Stimulated activated CD4-positive, alpha-beta T cell treated with anti-CD3 and anti-CD28 coated beads, Interleukin-2, amount 100 ng/mL, for 24 hours (primary cell): ENCODE measurements around the gene ACAP3.
A peak's percentile ranks its signal among the peaks of the same experiment; 100 is the strongest.

Source experiments
- DNase-seq, 2 donors: peaks; one replicate each; pipeline ENCODE4 v3.0.0-alpha.2; 2020

The ACAP3 gene

GRCh38 chr1:1344655-1345361 is 37.1 kb upstream of the ACAP3 start:
- DNase-seq, result peak; percentile 62 to 65

DNA sequence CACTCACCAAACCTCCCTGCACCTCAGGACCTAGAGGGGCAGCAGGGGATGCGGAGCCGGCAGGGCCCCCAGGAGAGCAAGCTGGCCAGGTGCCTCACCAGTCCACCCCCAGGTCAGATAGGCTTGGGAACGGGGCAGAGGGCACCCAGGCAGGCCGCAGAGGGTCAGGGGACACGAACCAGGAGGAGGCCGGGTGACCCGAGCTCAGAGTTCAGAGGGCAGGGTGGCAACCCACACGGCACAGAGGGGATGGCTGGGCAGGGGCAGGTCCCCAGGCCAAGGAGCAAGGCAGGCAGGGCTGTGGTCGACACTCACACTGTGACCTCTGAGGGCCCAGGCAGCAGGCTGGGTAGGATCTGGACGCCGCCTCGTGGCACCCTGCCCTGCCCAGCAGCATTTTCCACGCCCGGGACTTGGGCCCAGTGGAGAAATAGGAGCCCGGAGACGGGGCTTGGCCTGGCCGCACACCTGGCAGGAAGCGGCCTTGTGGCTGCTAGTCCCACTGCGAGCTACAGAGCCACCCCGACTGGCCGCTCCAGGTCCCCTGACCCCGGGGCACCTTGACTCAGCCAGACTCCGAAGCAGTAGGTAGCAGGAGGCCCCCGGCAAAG is 36.2 kb upstream of the ACAP3 start:
- no peak for DNase-seq

DNA sequence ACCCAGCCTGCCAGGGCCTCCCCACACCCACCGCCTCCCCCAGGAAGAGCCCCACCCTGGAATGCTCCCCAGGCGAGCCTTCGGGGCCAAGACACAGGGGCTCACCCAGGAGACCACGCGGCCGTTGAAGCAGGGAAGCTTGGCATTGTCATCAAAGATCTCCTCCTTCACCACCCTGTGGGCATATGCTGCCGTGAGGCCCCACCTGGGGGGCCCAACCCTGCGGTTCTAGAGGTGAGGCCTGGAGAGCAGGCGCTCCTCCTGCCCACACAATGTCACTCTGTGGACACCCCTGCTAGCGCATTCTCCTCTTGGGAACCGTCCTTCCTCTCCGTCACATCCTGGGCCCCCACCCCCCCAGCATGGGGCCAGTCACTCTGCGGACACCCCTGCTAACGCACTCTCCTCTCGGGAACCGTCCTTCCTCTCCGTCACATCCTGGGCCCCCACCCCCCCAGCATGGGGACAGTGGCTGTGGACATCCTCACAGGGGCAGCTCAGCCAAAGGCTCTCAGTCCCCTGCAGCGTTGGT is 34.9 kb upstream of the ACAP3 start:
- DNase-seq, result no peak

- DNase-seq, result no peak
Measured at GRCh38 chr1:1342061-1342562, 34.4 kb upstream of the ACAP3 start.

GRCh38 chr1:1341549-1342021 is 33.9 kb upstream of the ACAP3 start:
- no peak for DNase-seq

- DNase-seq, result no peak
Measured at GRCh38 chr1:1340791-1341548, 33.2 kb upstream of the ACAP3 start.

DNA sequence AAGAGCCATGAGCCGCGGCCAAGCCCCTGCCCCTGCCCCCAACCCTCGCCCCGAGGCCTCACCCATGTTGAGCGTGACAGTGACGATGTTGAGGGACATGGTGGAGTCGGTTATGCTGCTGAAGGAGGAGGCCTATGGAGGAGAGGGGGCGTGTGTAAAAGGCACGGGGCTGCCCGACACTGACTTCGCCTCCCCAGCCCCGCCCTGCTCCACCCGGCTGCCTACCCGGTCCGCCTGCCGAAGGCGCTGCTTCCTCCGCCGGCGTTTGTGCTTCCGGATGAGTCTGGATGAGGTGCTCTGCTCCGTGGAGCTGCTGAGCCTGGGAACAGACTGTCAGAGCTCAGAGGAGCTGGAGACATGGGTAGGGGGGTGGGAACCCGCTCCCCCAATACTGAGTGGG is 32.5 kb upstream of the ACAP3 start:
- DNase-seq, result no peak

DNA sequence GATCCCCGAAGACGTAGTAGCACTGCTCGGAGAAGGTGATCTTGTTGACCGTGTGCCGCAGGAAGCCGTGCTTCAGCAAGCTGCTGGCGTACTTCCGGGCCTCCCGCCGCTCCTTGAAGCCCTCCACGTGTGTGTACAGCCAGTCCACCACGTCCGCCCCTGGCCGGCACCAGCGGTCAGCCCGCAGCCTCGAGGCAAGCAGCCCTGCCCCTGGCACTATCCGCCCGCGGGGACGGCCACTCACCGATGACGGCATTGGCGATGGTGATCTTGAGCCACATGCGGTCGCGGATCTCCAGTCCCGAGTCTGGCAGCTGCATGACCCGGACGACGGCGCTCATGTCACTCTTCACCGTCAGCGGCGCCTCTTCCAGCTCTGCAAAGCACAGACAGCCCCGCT is 30.5 kb upstream of the ACAP3 start:
- DNase-seq, result no peak

- peak; percentile 50 to 58 for DNase-seq
Measured at GRCh38 chr1:1337793-1338147, 30.0 kb upstream of the ACAP3 start.

GRCh38 chr1:1336931-1337792 is 29.4 kb upstream of the ACAP3 start:
- no peak for DNase-seq

- DNase-seq, result no peak
Measured at GRCh38 chr1:1336446-1336845, 28.7 kb upstream of the ACAP3 start.

- no peak for DNase-seq
Measured at GRCh38 chr1:1335792-1336248, 28.1 kb upstream of the ACAP3 start.

DNA sequence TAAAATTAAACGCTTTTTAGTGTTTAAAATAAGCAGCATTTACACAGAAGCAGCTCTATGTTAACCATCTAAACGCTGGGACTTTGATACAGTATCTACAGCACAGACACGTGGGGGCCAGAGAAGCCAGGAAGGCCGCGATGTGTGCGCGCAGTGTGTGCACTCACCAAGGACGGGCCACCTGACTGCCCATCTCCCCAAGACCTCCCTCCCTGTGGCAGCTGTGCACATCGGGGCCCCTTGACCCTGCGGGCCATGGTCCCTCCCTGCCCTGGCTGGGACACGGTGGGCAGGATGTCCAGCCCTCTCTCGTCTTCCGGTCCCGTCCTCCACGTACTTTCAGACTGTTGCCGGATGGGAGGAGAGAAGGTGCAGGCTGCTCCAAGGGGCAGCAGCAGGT is 27.6 kb upstream of the ACAP3 start:
- DNase-seq, result no peak

- DNase-seq, result no peak
Measured at GRCh38 chr1:1334835-1335234, 27.1 kb upstream of the ACAP3 start.

GRCh38 chr1:1333551-1334241 is 26.0 kb upstream of the ACAP3 start:
- no peak for DNase-seq

- no peak for DNase-seq
Measured at GRCh38 chr1:1332774-1333480, 25.2 kb upstream of the ACAP3 start.

- no peak for DNase-seq
Measured at GRCh38 chr1:1332031-1332755, 24.5 kb upstream of the ACAP3 start.

- no peak for DNase-seq
Measured at GRCh38 chr1:1331068-1331965, 23.6 kb upstream of the ACAP3 start, which contains the start of gene TAS1R3. Gene TAS1R3 (plus strand): TSS chr1:1331280. CDS start chr1:1331346, 66 bp downstream.

GRCh38 chr1:1330366-1331067 is 22.8 kb upstream of the ACAP3 start:
- DNase-seq, result no peak
